GM12872 (cell line): ENCODE results near the gene ESR1.

Experiments
- CTCF ChIP-seq: IDR thresholded peaks from 3 replicates; pipeline ENCODE4 v1.5.1; 2011; ENCODE audit warnings: low read depth, mild to moderate bottlenecking, low read length, moderate library complexity; ENCODE audit not compliant: insufficient read depth

Gene ESR1

GRCh38 chr6:152022303-152022702 is 214.8 kb downstream of the ESR1 start:
- TF ChIP-seq CTCF, result no peak

DNA sequence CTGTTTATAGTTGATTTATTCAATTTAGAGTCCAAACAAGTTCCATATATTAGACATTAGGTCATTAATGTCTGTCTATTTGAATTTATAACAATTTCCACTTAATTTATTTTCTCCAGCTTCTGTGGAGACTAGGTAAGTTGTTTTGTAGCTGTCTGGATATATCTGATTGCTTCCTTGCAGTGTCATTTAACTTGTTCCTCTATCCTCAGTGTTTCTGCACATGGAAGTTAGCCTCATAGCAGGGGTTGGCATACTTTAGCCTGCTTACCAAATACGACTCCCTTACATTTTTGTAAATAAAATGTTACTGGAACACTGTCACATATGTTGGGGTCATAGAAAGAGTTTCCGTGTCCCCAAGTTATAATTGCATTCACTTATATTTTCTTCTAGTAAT is 216.1 kb downstream of the ESR1 start:
- TF ChIP-seq CTCF, result no peak

DNA sequence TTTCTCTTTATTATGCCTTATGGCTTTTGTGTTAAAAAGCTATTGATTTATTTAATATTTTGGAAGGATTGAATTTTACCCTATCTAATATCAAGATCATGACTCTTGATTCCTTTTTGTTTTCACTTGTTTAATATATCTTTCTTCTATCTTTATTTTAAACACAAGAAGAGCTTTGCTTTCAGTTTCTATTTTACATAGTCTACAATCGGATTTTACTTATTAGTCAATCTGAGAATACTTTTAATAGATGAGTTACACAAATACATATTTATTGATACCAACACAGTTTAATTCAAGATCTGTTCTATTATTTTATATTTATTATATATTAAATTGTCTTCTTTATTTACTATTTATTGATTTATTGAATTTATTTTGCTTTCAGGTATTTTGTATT is 218.8 kb downstream of the ESR1 start:
- no peak for TF ChIP-seq CTCF

DNA sequence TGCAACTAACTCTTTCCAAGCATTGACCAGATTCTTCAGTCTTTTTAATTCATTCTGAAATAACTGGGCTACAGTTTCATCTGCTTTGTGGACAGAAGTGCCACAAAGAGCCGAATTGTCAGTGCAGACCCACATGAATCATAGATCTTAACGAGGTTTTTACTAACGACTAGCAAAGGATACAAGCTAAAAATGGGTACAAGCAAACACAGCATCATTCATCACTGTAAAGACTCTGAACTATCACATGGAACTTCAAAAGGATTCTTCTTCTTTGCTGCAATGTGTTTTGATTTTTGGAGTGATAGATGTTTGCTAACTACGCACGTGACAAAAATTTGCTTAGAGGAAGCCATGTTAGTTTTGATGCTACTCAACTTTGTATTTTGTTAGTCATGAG is 227.1 kb downstream of the ESR1 start:
- TF ChIP-seq CTCF, result no peak

- TF ChIP-seq CTCF, result no peak
These were observed 238.6 kb downstream of the ESR1 start for GRCh38 chr6:152046118-152046517.

DNA sequence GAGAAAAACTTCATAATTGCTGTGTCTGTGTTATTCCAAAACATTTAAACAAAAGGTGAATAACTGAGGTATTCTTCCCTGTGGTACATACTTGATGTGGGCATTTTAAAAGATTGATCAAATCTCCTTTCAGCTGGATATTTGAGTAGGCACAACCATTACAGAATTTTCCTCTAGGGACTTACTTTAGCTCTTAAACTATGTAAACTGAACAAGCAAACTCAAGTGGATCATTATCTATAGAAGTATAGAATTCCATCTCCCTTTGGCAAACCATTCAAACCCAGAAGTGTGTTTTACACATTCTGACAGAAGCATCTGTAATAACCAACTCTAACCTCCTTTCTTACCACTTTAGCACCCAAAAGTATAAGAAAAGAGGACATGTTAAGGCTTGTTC is 241.4 kb downstream of the ESR1 start:
- TF ChIP-seq CTCF, result no peak

DNA sequence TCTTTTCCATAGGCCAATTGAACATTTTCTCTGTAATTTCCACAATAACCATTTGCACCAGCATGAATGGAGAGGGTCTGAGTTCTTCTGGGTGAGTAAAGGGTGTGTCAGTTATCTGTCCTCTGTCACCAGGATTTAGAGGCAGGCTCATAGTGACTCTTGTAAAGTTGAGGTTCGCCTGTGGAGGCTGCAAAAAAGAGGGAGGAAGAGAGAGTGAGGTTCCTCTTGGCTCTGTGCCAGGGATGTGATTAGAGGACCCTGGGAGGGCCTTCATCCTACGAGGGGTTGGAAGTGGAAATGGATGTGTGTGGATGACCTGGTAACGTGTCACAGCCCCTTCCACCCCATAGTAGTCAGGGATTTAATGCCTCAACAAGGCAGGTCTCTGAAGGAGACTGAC is 242.0 kb downstream of the ESR1 start:
- no peak for TF ChIP-seq CTCF
